ENCODE data around the gene ATP5ME.

Gene ATP5ME

GRCh38 chr4:633406-633805, 40.7 kb downstream of the ATP5ME start:
- DNase-seq (ENCODE audit: low read depth in 1 of 2, low spot score in 1 of 2), result no peak
- H3K27ac ChIP-seq (replicated peaks), result no peak overlapping the region
- H3K4me3 ChIP-seq (replicated peaks; ENCODE audit: insufficient read depth, low read length), result no peak overlapping the region
- H3K27me3 ChIP-seq (ENCODE audit: insufficient read depth, poor library complexity, severe bottlenecking), result no peaks in the 10 kb centered on the region
- no peak for TF ChIP-seq POLR2AphosphoS5 (IDR thresholded peaks at IDR 0.05; ENCODE audit: low read depth)
- TF ChIP-seq GABPA (IDR thresholded peaks at IDR 0.05; ENCODE audit: low read depth), result no peak
- TF ChIP-seq REST (IDR thresholded peaks at IDR 0.05; ENCODE audit: insufficient replicate concordance, low read depth), result no peak
- TF ChIP-seq CTCF (IDR thresholded peaks at IDR 0.05; ENCODE audit: insufficient read depth, low read length), result no peak
- no peak for TF ChIP-seq SPI1 (IDR thresholded peaks at IDR 0.05; ENCODE audit: borderline replicate concordance, low read depth)

GRCh38 chr4:632926-633325, 41.1 kb downstream of the ATP5ME start:
- no peak overlapping the region for H3K27ac ChIP-seq (replicated peaks)
- H3K27me3 ChIP-seq (ENCODE audit: insufficient read depth, poor library complexity, severe bottlenecking), result no peaks in the 10 kb centered on the region
- H3K4me3 ChIP-seq (replicated peaks; ENCODE audit: insufficient read depth, low read length), result no peak overlapping the region
- TF ChIP-seq POLR2AphosphoS5 (IDR thresholded peaks at IDR 0.05; ENCODE audit: low read depth), result no peak
- TF ChIP-seq GABPA (IDR thresholded peaks at IDR 0.05; ENCODE audit: low read depth), result no peak
- TF ChIP-seq SPI1 (IDR thresholded peaks at IDR 0.05; ENCODE audit: borderline replicate concordance, low read depth), result no peak
- no peak for TF ChIP-seq CTCF (IDR thresholded peaks at IDR 0.05; ENCODE audit: insufficient read depth, low read length)
- DNase-seq (ENCODE audit: low read depth in 1 of 2, low spot score in 1 of 2), result no peak

- Histone ChIP-seq H3K27ac (replicated peaks) (no peak overlapping the region), H3K4me3 (replicated peaks; ENCODE audit: insufficient read depth, low read length) (no peak overlapping the region), H3K27me3 (ENCODE audit: insufficient read depth, poor library complexity, severe bottlenecking) (no peaks in the 10 kb centered on the region)
- no peak for TF ChIP-seq CTCF (IDR thresholded peaks at IDR 0.05; ENCODE audit: insufficient read depth, low read length)
- TF ChIP-seq POLR2AphosphoS5 (IDR thresholded peaks at IDR 0.05; ENCODE audit: low read depth), result no peak
- no peak for TF ChIP-seq SPI1 (IDR thresholded peaks at IDR 0.05; ENCODE audit: borderline replicate concordance, low read depth)
- TF ChIP-seq REST (IDR thresholded peaks at IDR 0.05; ENCODE audit: insufficient replicate concordance, low read depth), result no peak
- no peak for TF ChIP-seq GABPA (IDR thresholded peaks at IDR 0.05; ENCODE audit: low read depth)
- DNase-seq (ENCODE audit: low read depth in 1 of 2, low spot score in 1 of 2), result no peak
Measured at GRCh38 chr4:632196-632790, 41.8 kb downstream of the ATP5ME start.

GRCh38 chr4:630656-631055, 43.4 kb downstream of the ATP5ME start:
- H3K4me3 ChIP-seq (replicated peaks; ENCODE audit: insufficient read depth, low read length), result no peak overlapping the region
- TF ChIP-seq SPI1 (IDR thresholded peaks at IDR 0.05; ENCODE audit: borderline replicate concordance, low read depth) (no peak), GABPA (IDR thresholded peaks at IDR 0.05; ENCODE audit: low read depth) (no peak), REST (IDR thresholded peaks at IDR 0.05; ENCODE audit: insufficient replicate concordance, low read depth) (no peak), POLR2AphosphoS5 (IDR thresholded peaks at IDR 0.05; ENCODE audit: low read depth) (no peak)
- no peaks in the 10 kb centered on the region for H3K27me3 ChIP-seq (ENCODE audit: insufficient read depth, poor library complexity, severe bottlenecking)
- no peak overlapping the region for H3K27ac ChIP-seq (replicated peaks)
- no peak for DNase-seq (ENCODE audit: low read depth in 1 of 2, low spot score in 1 of 2)
